HG03469 (cell line): ENCODE results near the gene SNX27.
"Not testable (repeated sequence)": the region's sequence is repeated elsewhere in the genome, so short reads cannot be mapped to it uniquely, and the experiment has no call there.

Source experiments
- ATAC-seq: cut with Tn5 transposase; IDR thresholded peaks from one replicate; pipeline ENCODE4 v1.9.1; 2021; ENCODE audit warnings: mild to moderate bottlenecking, moderate library complexity, moderate number of reproducible peaks; ENCODE audit not compliant: unreplicated experiment

The SNX27 gene

GRCh38 chr1:151638074-151638775 is 26.4 kb downstream of the SNX27 start:
- no peak for ATAC-seq

- ATAC-seq: no peak
These were observed 27.0 kb downstream of the SNX27 start for GRCh38 chr1:151638812-151639211.

GRCh38 chr1:151639466-151639865 is 27.6 kb downstream of the SNX27 start:
- no peak for ATAC-seq

- ATAC-seq: no peak
These were observed 29.4 kb downstream of the SNX27 start for GRCh38 chr1:151641229-151641628.

GRCh38 chr1:151643085-151643484 is 31.2 kb downstream of the SNX27 start:
- not testable (repeated sequence) for ATAC-seq

- ATAC-seq: no peak
These were observed 32.2 kb downstream of the SNX27 start for GRCh38 chr1:151644001-151644400.

- no peak for ATAC-seq
These were observed 41.5 kb downstream of the SNX27 start for GRCh38 chr1:151653397-151653796.

- no peak for ATAC-seq
These were observed 43.5 kb downstream of the SNX27 start for GRCh38 chr1:151655371-151655770.

- no peak for ATAC-seq
These were observed 49.9 kb downstream of the SNX27 start for GRCh38 chr1:151661751-151662150.

GRCh38 chr1:151668090-151668489 is 56.2 kb downstream of the SNX27 start:
- no peak for ATAC-seq

- not testable (repeated sequence) for ATAC-seq
These were observed 58.3 kb downstream of the SNX27 start for GRCh38 chr1:151670036-151670675.

- ATAC-seq: no peak
These were observed 61.6 kb downstream of the SNX27 start for GRCh38 chr1:151673407-151673806.

GRCh38 chr1:151680391-151680790 is 68.5 kb downstream of the SNX27 start:
- no peak for ATAC-seq

- no peak for ATAC-seq
These were observed 69.0 kb downstream of the SNX27 start for GRCh38 chr1:151680826-151681225.

GRCh38 chr1:151681923-151682322 is 70.1 kb downstream of the SNX27 start:
- no peak for ATAC-seq

GRCh38 chr1:151682901-151683300 is 71.1 kb downstream of the SNX27 start:
- ATAC-seq: not testable (repeated sequence)

- no peak for ATAC-seq
These were observed 72.3 kb downstream of the SNX27 start for GRCh38 chr1:151684128-151684527.

- no peak for ATAC-seq
These were observed 74.7 kb downstream of the SNX27 start for GRCh38 chr1:151686561-151686960.

- ATAC-seq: no peak
These were observed 77.6 kb downstream of the SNX27 start for GRCh38 chr1:151689494-151689893.

GRCh38 chr1:151692226-151692625 is 80.4 kb downstream of the SNX27 start:
- no peak for ATAC-seq

GRCh38 chr1:151693057-151693651 is 81.3 kb downstream of the SNX27 start:
- ATAC-seq: no peak

GRCh38 chr1:151701515-151701914 is 89.7 kb downstream of the SNX27 start:
- ATAC-seq: no peak
